ENCODE data around the gene FOXN3.

- TF ChIP-seq CTCF (IDR thresholded peaks at IDR 0.05; ENCODE audit: insufficient read depth, low read length) (no peak), REST (IDR thresholded peaks at IDR 0.05; ENCODE audit: insufficient replicate concordance, low read depth) (no peak), POLR2AphosphoS5 (IDR thresholded peaks at IDR 0.05; ENCODE audit: low read depth) (no peak), SPI1 (IDR thresholded peaks at IDR 0.05; ENCODE audit: borderline replicate concordance, low read depth) (no peak)
These were observed 162.7 kb downstream of the FOXN3 start for GRCh38 chr14:89254166-89254909.

All from HL-60 (cell line).